ENCODE measurements around the gene PODN.

The PODN gene

GRCh38 chr1:53061859-53062707 lies at the start of gene PODN:
Gene PODN, plus strand, starts transcription at chr1:53062213. Its CDS starts 7,643 bp downstream, at chr1:53069856.
- no peak for DNase-seq

- peak; percentile 89 for DNase-seq
Observed at GRCh38 chr1:53014791-53015507, 47.1 kb upstream of the PODN start.

GRCh38 chr1:53015508-53015860 lies 46.5 kb upstream of the PODN start:
- no peak for DNase-seq

- DNase-seq = no peak
Observed at GRCh38 chr1:53016705-53017104, 45.3 kb upstream of the PODN start.

- no peak for DNase-seq
Observed at GRCh38 chr1:53020588-53020987, 41.4 kb upstream of the PODN start.

DNA sequence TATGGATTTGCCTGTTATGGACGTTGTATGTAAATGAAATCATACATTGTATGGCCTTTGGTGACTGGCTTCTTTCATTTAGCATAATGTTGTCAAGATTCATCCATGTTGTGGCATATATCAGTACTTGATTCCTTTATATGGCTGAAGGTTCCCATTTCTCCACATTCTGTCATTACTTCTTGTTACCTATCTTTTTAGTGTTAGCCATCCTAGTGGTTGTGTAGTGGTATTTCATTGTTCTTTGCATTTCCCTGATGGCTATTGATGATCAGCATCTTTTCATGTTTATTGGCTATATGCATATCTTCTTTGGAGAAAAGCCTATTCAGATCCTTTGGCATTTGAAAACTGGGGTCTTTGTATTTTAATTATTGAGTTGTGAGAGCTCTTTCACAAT lies 39.8 kb upstream of the PODN start:
- DNase-seq = no peak

- no peak for DNase-seq
Observed at GRCh38 chr1:53023546-53023945, 38.5 kb upstream of the PODN start.

- no peak for DNase-seq
Observed at GRCh38 chr1:53024117-53024516, 37.9 kb upstream of the PODN start.

GRCh38 chr1:53025034-53025768 lies 36.8 kb upstream of the PODN start:
- DNase-seq = no peak

GRCh38 chr1:53025769-53026112 lies 36.3 kb upstream of the PODN start:
- no peak for DNase-seq

GRCh38 chr1:53026254-53026653 lies 35.8 kb upstream of the PODN start:
- no peak for DNase-seq

DNA sequence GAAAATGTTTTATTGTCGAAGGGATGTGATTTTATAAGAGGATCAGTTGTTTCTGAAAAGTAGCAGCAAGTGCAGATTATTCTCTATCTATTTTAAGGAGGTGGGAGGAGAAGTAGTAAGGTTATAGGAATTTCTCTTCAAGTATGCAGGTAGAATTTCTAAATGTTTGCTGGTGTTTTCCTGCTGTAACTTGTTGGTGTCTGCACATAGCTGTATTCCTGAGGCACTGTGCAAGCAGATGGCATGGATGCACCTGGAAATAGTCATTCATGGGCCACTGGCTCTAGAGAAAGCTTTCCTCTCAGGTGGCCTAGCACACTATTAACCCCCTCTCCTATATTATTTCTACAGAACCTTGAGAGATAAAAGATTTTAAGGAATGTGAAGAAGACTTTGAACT lies 30.3 kb upstream of the PODN start:
- DNase-seq = no peak

DNA sequence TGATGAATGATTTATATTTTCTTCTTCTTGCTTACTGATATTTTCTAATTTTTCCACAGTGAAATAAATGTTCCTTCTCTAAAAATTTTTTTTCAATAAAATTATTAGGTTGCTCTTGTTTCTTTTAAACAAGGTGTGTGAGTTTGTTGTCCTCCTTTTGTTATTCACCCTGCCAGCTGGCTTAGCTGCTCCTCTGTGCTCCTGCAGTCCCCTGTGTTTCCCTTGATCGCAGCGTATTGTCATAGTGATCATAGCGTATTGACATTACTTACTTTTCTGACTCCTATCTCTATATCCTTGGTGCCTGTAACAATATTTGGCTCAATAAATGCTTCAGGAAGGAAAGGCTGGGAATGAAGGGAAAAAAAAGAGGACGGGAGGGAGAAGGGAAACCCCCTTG lies 24.9 kb upstream of the PODN start:
- no peak for DNase-seq

DNA sequence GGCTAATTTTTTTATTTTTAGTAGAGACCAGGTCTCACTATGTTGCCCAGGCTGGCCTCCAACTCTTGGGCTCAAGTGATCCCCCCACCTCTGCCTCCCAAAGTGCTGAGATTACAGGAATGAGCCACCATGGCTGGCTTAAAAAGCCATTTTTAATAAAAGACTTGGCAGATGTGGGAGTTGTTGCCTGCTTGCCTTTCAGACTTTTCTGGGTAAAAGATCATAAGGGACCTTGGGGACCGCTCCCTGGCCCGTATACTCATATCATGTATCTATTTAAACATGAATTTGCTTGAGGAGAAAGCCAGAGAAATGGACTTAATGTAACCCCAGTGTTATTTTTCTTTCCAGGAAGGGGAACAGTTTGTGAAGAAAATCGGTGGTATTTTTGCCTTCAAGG lies 23.4 kb upstream of the PODN start:
- DNase-seq = no peak

GRCh38 chr1:53043271-53043670 lies 18.7 kb upstream of the PODN start:
- DNase-seq = no peak

- DNase-seq = no peak
Observed at GRCh38 chr1:53044926-53045325, 17.1 kb upstream of the PODN start.

GRCh38 chr1:53046930-53047329 lies 15.1 kb upstream of the PODN start:
- no peak for DNase-seq

GRCh38 chr1:53047737-53048736 lies 14.0 kb upstream of the PODN start:
- DNase-seq = no peak

DNA sequence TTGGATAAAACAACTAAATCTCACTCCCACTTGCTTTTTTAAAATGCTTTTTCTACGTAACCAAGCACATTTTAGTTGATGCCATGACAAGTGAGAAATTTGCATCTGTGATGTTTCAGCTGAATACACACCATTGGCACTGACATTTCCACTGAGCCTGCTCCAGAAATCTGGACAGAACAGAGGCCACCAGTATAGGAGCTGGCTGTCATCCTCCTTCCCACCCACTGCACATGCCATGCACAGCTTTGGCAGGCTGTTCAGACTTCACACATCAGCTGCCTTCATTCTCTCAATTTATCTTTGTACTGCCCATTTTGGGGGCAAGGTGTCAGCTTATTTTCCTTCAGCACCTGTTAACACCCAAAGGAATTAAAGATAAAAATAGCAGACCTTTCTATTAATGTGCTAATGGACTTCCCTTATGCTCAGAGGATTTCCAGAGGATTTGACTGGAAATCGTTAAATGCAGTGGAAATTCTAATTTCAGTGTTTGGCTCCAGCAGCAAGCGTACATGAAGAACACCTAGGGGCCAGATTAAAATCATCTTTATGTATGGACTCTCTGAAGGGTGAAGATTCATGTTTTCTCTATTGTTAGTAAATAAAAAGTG lies 12.9 kb upstream of the PODN start:
- no peak for DNase-seq

GRCh38 chr1:53049574-53049967 lies 12.4 kb upstream of the PODN start:
- no peak for DNase-seq

DNA sequence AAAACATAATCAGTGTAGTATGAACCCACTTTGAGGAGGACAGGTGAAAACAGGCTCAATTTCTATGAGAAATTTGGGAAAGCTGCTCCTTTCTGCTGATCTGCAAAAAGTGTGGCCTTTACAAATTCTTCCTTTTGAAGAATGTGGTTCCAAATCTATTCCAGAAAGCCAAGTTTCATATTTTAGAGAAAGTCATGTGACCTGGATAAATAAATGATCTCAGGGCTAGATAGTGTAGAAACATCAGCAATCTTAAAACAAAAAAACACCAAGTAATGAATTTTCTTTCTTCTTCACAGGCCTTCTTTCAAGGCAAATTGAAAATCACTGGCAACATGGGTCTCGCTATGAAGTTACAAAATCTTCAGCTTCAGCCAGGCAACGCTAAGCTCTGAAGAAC lies 11.7 kb upstream of the PODN start:
- DNase-seq = no peak

- no peak for DNase-seq
Observed at GRCh38 chr1:53051676-53052075, 10.3 kb upstream of the PODN start.
